Tibial nerve (tissue), 4 donors: Measurements from ENCODE around the gene MAG.

Experiments used
- CTCF ChIP-seq, 5 experiments: fragments of 200-600 bp in 3 of 5; fragments of 450-650 bp in 2 of 5; sonication (generic) in 3 of 5; IDR thresholded peaks; one replicate each; pipeline ENCODE4 v1.5.1; 2016 to 2019; ENCODE audit warnings: antibody characterized with exemption in 5 of 5, mild to moderate bottlenecking in 3 of 5, moderate library complexity in 2 of 5
- EP300 ChIP-seq, 2 donors: sonication (generic); formaldehyde crosslinking; IDR thresholded peaks; one replicate each; pipeline ENCODE4 v1.6.1; 2017; ENCODE audit warnings: antibody characterized with exemption in 2 of 2, mild to moderate bottlenecking in 1 of 2
- POLR2A ChIP-seq, 2 donors: fragments of 450-650 bp; IDR thresholded peaks; one replicate each; pipeline ENCODE4 v1.6.1; 2017; ENCODE audit warnings: antibody characterized with exemption in 2 of 2, mild to moderate bottlenecking in 2 of 2, moderate library complexity in 2 of 2

GRCh38 chr19:35292421-35293362 is 731 bp downstream of the MAG start:
- TF ChIP-seq CTCF (IDR thresholded peaks at IDR 0.05) = no peak
- no peak for TF ChIP-seq POLR2A (IDR thresholded peaks at IDR 0.05)
- no peak for TF ChIP-seq EP300 (IDR thresholded peaks at IDR 0.05)
